Non-pigmented ciliary epithelial cell (primary cell): Measurements from ENCODE around the gene FRAS1.
"Not testable (repeated sequence)": the region's sequence is repeated elsewhere in the genome, so short reads cannot be mapped to it uniquely, and the experiment has no call there.

Experiments
- DNase-seq: peaks from one replicate; pipeline ENCODE4 v3.0.0-alpha.2; 2010; ENCODE audit warnings: low read depth

The FRAS1 gene

GRCh38 chr4:78217557-78217956 is 160.4 kb downstream of the FRAS1 start:
- no peak for DNase-seq

- no peak for DNase-seq
These were observed 161.1 kb downstream of the FRAS1 start for GRCh38 chr4:78218260-78218659.

- no peak for DNase-seq
These were observed 162.7 kb downstream of the FRAS1 start for GRCh38 chr4:78219825-78220224.

- DNase-seq, result no peak
These were observed 163.2 kb downstream of the FRAS1 start for GRCh38 chr4:78220283-78220682.

GRCh38 chr4:78222575-78223186 is 165.6 kb downstream of the FRAS1 start:
- no peak for DNase-seq

GRCh38 chr4:78225236-78225635 is 168.1 kb downstream of the FRAS1 start:
- DNase-seq, result no peak

GRCh38 chr4:78226279-78226678 is 169.2 kb downstream of the FRAS1 start:
- no peak for DNase-seq

GRCh38 chr4:78227411-78228057 is 170.4 kb downstream of the FRAS1 start:
- no peak for DNase-seq

GRCh38 chr4:78235800-78236199 is 178.7 kb downstream of the FRAS1 start:
- no peak for DNase-seq

GRCh38 chr4:78237360-78237759 is 180.2 kb downstream of the FRAS1 start:
- DNase-seq, result no peak

- peak; percentile 8 for DNase-seq
These were observed 184.9 kb downstream of the FRAS1 start for GRCh38 chr4:78242071-78242470.

GRCh38 chr4:78244705-78245485 is 187.8 kb downstream of the FRAS1 start:
- DNase-seq, result no peak

- DNase-seq, result no peak
These were observed 190.6 kb downstream of the FRAS1 start for GRCh38 chr4:78247536-78248285.

GRCh38 chr4:78250500-78250899 is 193.4 kb downstream of the FRAS1 start:
- no peak for DNase-seq

GRCh38 chr4:78252773-78253172 is 195.7 kb downstream of the FRAS1 start:
- not testable (repeated sequence) for DNase-seq

GRCh38 chr4:78254893-78255292 is 197.8 kb downstream of the FRAS1 start:
- no peak for DNase-seq

- no peak for DNase-seq
These were observed 207.9 kb downstream of the FRAS1 start for GRCh38 chr4:78265006-78265405.

- DNase-seq, result no peak
These were observed 210.7 kb downstream of the FRAS1 start for GRCh38 chr4:78267790-78268189.

- DNase-seq, result no peak
These were observed 211.5 kb downstream of the FRAS1 start for GRCh38 chr4:78268597-78268996.

GRCh38 chr4:78275450-78275849 is 218.3 kb downstream of the FRAS1 start:
- DNase-seq, result not testable (repeated sequence)

GRCh38 chr4:78286281-78286680 is 229.2 kb downstream of the FRAS1 start:
- no peak for DNase-seq

- DNase-seq, result no peak
These were observed 231.2 kb downstream of the FRAS1 start for GRCh38 chr4:78288327-78288726.

- DNase-seq, result no peak
These were observed 234.2 kb downstream of the FRAS1 start for GRCh38 chr4:78291277-78291676.
